SK-N-SH treated with all-trans-retinoic acid at 6 μM for 48 hours (cell line): ENCODE results near the gene CALHM1.

Experiments used
- ATAC-seq: fragments of 200-7000 bp; cut with Tn5 transposase; 3 replicates; pipeline ENCODE4 v1.9.1; 2020; ENCODE audit warnings: mild to moderate bottlenecking, moderate library complexity
- ARNTL ChIP-seq: fragments of 450-650 bp; formaldehyde crosslinking; IDR thresholded peaks from 2 replicates; pipeline ENCODE4 v1.5.0; 2020; ENCODE audit warnings: low read depth, mild to moderate bottlenecking, moderate library complexity, borderline replicate concordance
- BACH2 ChIP-seq: fragments of 250-450 bp; sonication (Bioruptor Pico); IDR thresholded peaks from 2 replicates; pipeline ENCODE4 v1.9.0; 2021; ENCODE audit warnings: mild to moderate bottlenecking, borderline replicate concordance
- CREB5 ChIP-seq: fragments of 250-450 bp; sonication (Bioruptor Pico); IDR thresholded peaks from 2 replicates; pipeline ENCODE4 v1.5.1; 2020; ENCODE audit warnings: low read depth, mild to moderate bottlenecking, moderate library complexity
- CSDC2 ChIP-seq: fragments of 250-450 bp; sonication (Bioruptor Pico); IDR thresholded peaks from 2 replicates; pipeline ENCODE4 v1.5.0; 2020; ENCODE audit warnings: mild to moderate bottlenecking, moderate library complexity
- CSRNP3 ChIP-seq: fragments of 250-450 bp; sonication (Bioruptor Pico); IDR thresholded peaks from 2 replicates; pipeline ENCODE4 v1.5.1; 2021; ENCODE audit warnings: mild to moderate bottlenecking, moderate library complexity
- ESRRG ChIP-seq: fragments of 250-450 bp; sonication (Bioruptor Pico); IDR thresholded peaks from 2 replicates; pipeline ENCODE4 v1.6.1; 2021; ENCODE audit warnings: mild to moderate bottlenecking
- GLIS3 ChIP-seq: fragments of 250-450 bp; sonication (Bioruptor Pico); IDR thresholded peaks from 2 replicates; pipeline ENCODE4 v1.5.0; 2020; ENCODE audit warnings: mild to moderate bottlenecking, moderate library complexity
- ISL1 ChIP-seq: fragments of 250-450 bp; sonication (Bioruptor Pico); IDR thresholded peaks from 2 replicates; pipeline ENCODE4 v2.1.2; 2022; ENCODE audit warnings: mild to moderate bottlenecking, moderate library complexity
- OSR1 ChIP-seq: fragments of 250-450 bp; sonication (Bioruptor Pico); IDR thresholded peaks from 2 replicates; pipeline ENCODE4 v1.8.0; 2022; ENCODE audit warnings: moderate library complexity, mild to moderate bottlenecking, inconsistent platforms
- PATZ1 ChIP-seq: fragments of 250-450 bp; sonication (Bioruptor Pico); IDR thresholded peaks from 2 replicates; pipeline ENCODE4 v1.8.0; 2020; ENCODE audit warnings: mild to moderate bottlenecking, moderate library complexity, borderline replicate concordance
- POU6F1 ChIP-seq: fragments of 250-450 bp; sonication (Bioruptor Pico); IDR thresholded peaks from 2 replicates; pipeline ENCODE4 v1.8.0; 2021; ENCODE audit warnings: low read depth, mild to moderate bottlenecking, moderate library complexity, borderline replicate concordance
- PPARA ChIP-seq: fragments of 250-450 bp; sonication (Bioruptor Pico); IDR thresholded peaks from 2 replicates; pipeline ENCODE4 v1.5.0; 2020; ENCODE audit warnings: mild to moderate bottlenecking, borderline replicate concordance
- RARB ChIP-seq: fragments of 250-450 bp; sonication (Bioruptor Pico); IDR thresholded peaks from 2 replicates; pipeline ENCODE4 v1.8.0; 2021; ENCODE audit warnings: mild to moderate bottlenecking, moderate library complexity
- SNAI2 ChIP-seq: fragments of 250-450 bp; sonication (Bioruptor Pico); IDR thresholded peaks from 2 replicates; pipeline ENCODE4 v1.5.0; 2020; ENCODE audit warnings: mild to moderate bottlenecking, moderate library complexity
- TCF4 ChIP-seq: fragments of 250-450 bp; sonication (Bioruptor Pico); IDR thresholded peaks from 2 replicates; pipeline ENCODE4 v1.8.0; 2021; ENCODE audit warnings: mild to moderate bottlenecking, moderate library complexity, borderline replicate concordance
- TOX ChIP-seq: fragments of 250-450 bp; sonication (Bioruptor Pico); IDR thresholded peaks from 2 replicates; pipeline ENCODE4 v1.8.0; 2021; ENCODE audit warnings: mild to moderate bottlenecking, moderate library complexity, borderline replicate concordance
- TSHZ2 ChIP-seq: fragments of 250-450 bp; sonication (Bioruptor Pico); IDR thresholded peaks from 2 replicates; pipeline ENCODE4 v1.5.0; 2020; ENCODE audit warnings: mild to moderate bottlenecking, moderate library complexity
- ZFP3 ChIP-seq: fragments of 250-450 bp; sonication (Bioruptor Pico); IDR thresholded peaks from 2 replicates; pipeline ENCODE4 v1.5.0; 2020; ENCODE audit warnings: mild to moderate bottlenecking, moderate library complexity
- ZFP30 ChIP-seq: fragments of 450-650 bp; formaldehyde crosslinking; IDR thresholded peaks from 2 replicates; pipeline ENCODE4 v1.5.0; 2022; ENCODE audit warnings: mild to moderate bottlenecking, moderate library complexity
- ZNF8 ChIP-seq: fragments of 450-650 bp; formaldehyde crosslinking; IDR thresholded peaks from 2 replicates; pipeline ENCODE4 v1.5.0; 2020; ENCODE audit warnings: mild to moderate bottlenecking, moderate library complexity

Gene CALHM1

DNA sequence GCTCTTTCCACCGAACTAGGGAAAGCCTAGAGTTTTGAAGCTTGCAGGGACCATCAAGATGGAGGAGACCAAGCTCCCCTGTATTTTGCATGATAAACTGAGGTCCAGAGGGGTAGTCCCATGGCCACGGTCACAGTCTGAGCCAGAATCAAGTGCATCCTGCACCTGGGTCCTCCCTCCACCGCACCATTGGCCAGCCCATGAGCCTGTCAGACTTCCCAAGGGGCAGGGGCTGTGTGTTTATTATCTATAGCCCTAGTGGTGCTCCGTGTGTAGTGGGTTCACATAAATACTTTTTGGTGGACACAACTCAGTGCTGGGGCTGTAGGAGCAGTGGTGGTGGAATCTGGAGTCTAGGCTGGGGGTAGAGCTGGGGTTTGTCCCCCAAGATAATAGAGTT lies 16.7 kb upstream of the CALHM1 start:
- TF ChIP-seq BACH2 (CRISPR knock-in tag) (no peak), OSR1 (CRISPR knock-in tag) (no peak), ESRRG (CRISPR knock-in tag) (no peak), TCF4 (no peak), TOX (no peak), RARB (CRISPR knock-in tag) (no peak), PPARA (CRISPR knock-in tag) (no peak), PATZ1 (no peak), ZFP30 (CRISPR knock-in tag) (no peak), GLIS3 (CRISPR knock-in tag) (no peak), POU6F1 (CRISPR knock-in tag) (no peak), SNAI2 (CRISPR knock-in tag) (no peak), ARNTL (CRISPR knock-in tag) (no peak), CSRNP3 (CRISPR knock-in tag) (no peak), ZNF8 (CRISPR knock-in tag) (no peak)
- TF ChIP-seq, all 23 proteins: peak for 0
- no peak for ATAC-seq

DNA sequence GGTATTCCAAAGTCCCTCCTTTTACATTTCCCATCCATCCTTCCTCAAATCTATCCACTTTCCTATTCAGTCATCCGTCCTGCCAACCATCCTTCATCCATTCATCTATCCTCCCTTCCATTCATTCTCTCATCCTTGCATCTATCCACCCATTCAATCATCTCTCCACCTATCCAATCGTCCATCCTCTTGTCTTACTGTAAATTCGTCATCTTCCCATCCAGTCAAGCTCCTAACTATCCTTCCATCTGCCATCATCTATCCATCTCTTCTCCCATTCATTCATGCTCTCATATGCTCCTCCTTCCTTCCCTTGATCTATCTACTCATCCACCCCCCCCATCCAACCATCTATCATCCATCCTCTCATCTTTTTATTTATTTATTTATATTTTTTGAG lies 15.4 kb upstream of the CALHM1 start:
- TF ChIP-seq CSRNP3 (CRISPR knock-in tag) (no peak), ESRRG (CRISPR knock-in tag) (no peak), PATZ1 (no peak), BACH2 (CRISPR knock-in tag) (no peak), CREB5 (CRISPR knock-in tag) (no peak), TCF4 (no peak), ZFP3 (CRISPR knock-in tag) (no peak), ISL1 (no peak), CSDC2 (CRISPR knock-in tag) (no peak), TSHZ2 (CRISPR knock-in tag) (no peak), ARNTL (CRISPR knock-in tag) (no peak)
- no peak for ATAC-seq
